Measurements from ENCODE around the gene SMCO4.

SMCO4 gene

GRCh38 chr11:93526346-93526633 is 16.9 kb downstream of the SMCO4 start:
- Histone ChIP-seq H3K36me3 (ENCODE audit: insufficient read depth, low read length) (no peaks in the 10 kb centered on the region), H3K79me2 (ENCODE audit: insufficient read depth, low read length) (peaks cover 70% of the 10 kb centered on the region), H4K20me1 (ENCODE audit: insufficient read depth, low read length, poor library complexity, severe bottlenecking) (no peaks in the 10 kb centered on the region), H2AFZ (ENCODE audit: low read length) (no peak overlapping the region), H3F3A (ENCODE audit: low read depth) (no peaks in the 10 kb centered on the region; the same call in 1 of the 2 replicates), H3K9me2 (replicated peaks; ENCODE audit: low read depth, low read length) (no peaks in the 10 kb centered on the region), H3K4me2 (ENCODE audit: low read depth, low read length, poor library complexity, severe bottlenecking) (peak overlapping the region; percentile 52), H3K9ac (ENCODE audit: low read depth, low read length, poor library complexity, severe bottlenecking) (peak overlapping the region; percentile 13), H3K27me3 (ENCODE audit: insufficient read depth, low read length, poor library complexity, severe bottlenecking) (no peaks in the 10 kb centered on the region), H3K4me1 (ENCODE audit: insufficient read depth, low read length, poor library complexity, severe bottlenecking) (peaks cover 94% of the 10 kb centered on the region), H3K4me3 (ENCODE audit: low read length, poor library complexity, severe bottlenecking) (peak overlapping the region; percentile 21), H3K9me3 (ENCODE audit: insufficient read depth, low read depth, low read length) (no peaks in the 10 kb centered on the region)
- TF ChIP-seq CTCF (conservative IDR thresholded peaks at IDR 0.05; ENCODE audit: low read length) = no peak
- TF ChIP-seq EZH2phosphoT487 (IDR thresholded peaks at IDR 0.05; ENCODE audit: borderline replicate concordance) = no peak

- H3K36me3 ChIP-seq (ENCODE audit: insufficient read depth, low read length) = no peaks in the 10 kb centered on the region
- H3K79me2 ChIP-seq (ENCODE audit: insufficient read depth, low read length) = peaks cover 68% of the 10 kb centered on the region
- H3K9me2 ChIP-seq (replicated peaks; ENCODE audit: low read depth, low read length) = no peaks in the 10 kb centered on the region
- H3K4me3 ChIP-seq (ENCODE audit: low read length, poor library complexity, severe bottlenecking) = peak overlapping the region; percentile 21
- H2AFZ ChIP-seq (ENCODE audit: low read length) = no peak overlapping the region
- H3K4me1 ChIP-seq (ENCODE audit: insufficient read depth, low read length, poor library complexity, severe bottlenecking) = peaks cover 94% of the 10 kb centered on the region
- no peaks in the 10 kb centered on the region for H3K9me3 ChIP-seq (ENCODE audit: insufficient read depth, low read depth, low read length)
- no peaks in the 10 kb centered on the region; the same call in 1 of the 2 replicates for H3F3A ChIP-seq (ENCODE audit: low read depth)
- no peaks in the 10 kb centered on the region for H4K20me1 ChIP-seq (ENCODE audit: insufficient read depth, low read length, poor library complexity, severe bottlenecking)
- H3K9ac ChIP-seq (ENCODE audit: low read depth, low read length, poor library complexity, severe bottlenecking) = peak overlapping the region; percentile 13
- H3K27me3 ChIP-seq (ENCODE audit: insufficient read depth, low read length, poor library complexity, severe bottlenecking) = no peaks in the 10 kb centered on the region
- peak overlapping the region; percentile 52 for H3K4me2 ChIP-seq (ENCODE audit: low read depth, low read length, poor library complexity, severe bottlenecking)
- TF ChIP-seq CTCF (conservative IDR thresholded peaks at IDR 0.05; ENCODE audit: low read length) = no peak
- no peak for TF ChIP-seq EZH2phosphoT487 (IDR thresholded peaks at IDR 0.05; ENCODE audit: borderline replicate concordance)
Measured at GRCh38 chr11:93525601-93526345, 17.4 kb downstream of the SMCO4 start.

GRCh38 chr11:93524858-93525257 is 18.3 kb downstream of the SMCO4 start:
- H3K27me3 ChIP-seq (ENCODE audit: insufficient read depth, low read length, poor library complexity, severe bottlenecking) = no peaks in the 10 kb centered on the region
- H3K9me3 ChIP-seq (ENCODE audit: insufficient read depth, low read depth, low read length) = no peaks in the 10 kb centered on the region
- no peak overlapping the region for H2AFZ ChIP-seq (ENCODE audit: low read length)
- no peak for TF ChIP-seq CTCF (conservative IDR thresholded peaks at IDR 0.05; ENCODE audit: low read length)
- no peak for TF ChIP-seq EZH2phosphoT487 (IDR thresholded peaks at IDR 0.05; ENCODE audit: borderline replicate concordance)
- H3K36me3 ChIP-seq (ENCODE audit: insufficient read depth, low read length) = no peaks in the 10 kb centered on the region
- peak overlapping the region; percentile 52 for H3K4me2 ChIP-seq (ENCODE audit: low read depth, low read length, poor library complexity, severe bottlenecking)
- H3F3A ChIP-seq (ENCODE audit: low read depth) = no peaks in the 10 kb centered on the region; the same call in 1 of the 2 replicates
- H3K4me3 ChIP-seq (ENCODE audit: low read length, poor library complexity, severe bottlenecking) = peak overlapping the region; percentile 21
- no peaks in the 10 kb centered on the region for H4K20me1 ChIP-seq (ENCODE audit: insufficient read depth, low read length, poor library complexity, severe bottlenecking)
- H3K4me1 ChIP-seq (ENCODE audit: insufficient read depth, low read length, poor library complexity, severe bottlenecking) = peaks cover 94% of the 10 kb centered on the region
- H3K9me2 ChIP-seq (replicated peaks; ENCODE audit: low read depth, low read length) = no peaks in the 10 kb centered on the region
- peak overlapping the region; percentile 13 for H3K9ac ChIP-seq (ENCODE audit: low read depth, low read length, poor library complexity, severe bottlenecking)
- H3K79me2 ChIP-seq (ENCODE audit: insufficient read depth, low read length) = peaks cover 71% of the 10 kb centered on the region

All from Loucy (cell line).